PC-9 (cell line): Measurements from ENCODE around the gene AHDC1.

Experiments used
- EZH2 ChIP-seq: fragments of 200-600 bp; sonication (generic); IDR thresholded peaks from 2 replicates; pipeline ENCODE4 v1.8.0; 2017; ENCODE audit warnings: antibody characterized with exemption, low read depth
- TF ChIP-seq, protein P1 (sequence below): fragments of 200-600 bp; sonication (generic); conservative IDR thresholded peaks from 2 replicates; pipeline ENCODE4 v1.6.1; 2017; ENCODE audit warnings: mixed run types, antibody characterized with exemption, mild to moderate bottlenecking, moderate library complexity

- TF ChIP-seq, protein P1, sequence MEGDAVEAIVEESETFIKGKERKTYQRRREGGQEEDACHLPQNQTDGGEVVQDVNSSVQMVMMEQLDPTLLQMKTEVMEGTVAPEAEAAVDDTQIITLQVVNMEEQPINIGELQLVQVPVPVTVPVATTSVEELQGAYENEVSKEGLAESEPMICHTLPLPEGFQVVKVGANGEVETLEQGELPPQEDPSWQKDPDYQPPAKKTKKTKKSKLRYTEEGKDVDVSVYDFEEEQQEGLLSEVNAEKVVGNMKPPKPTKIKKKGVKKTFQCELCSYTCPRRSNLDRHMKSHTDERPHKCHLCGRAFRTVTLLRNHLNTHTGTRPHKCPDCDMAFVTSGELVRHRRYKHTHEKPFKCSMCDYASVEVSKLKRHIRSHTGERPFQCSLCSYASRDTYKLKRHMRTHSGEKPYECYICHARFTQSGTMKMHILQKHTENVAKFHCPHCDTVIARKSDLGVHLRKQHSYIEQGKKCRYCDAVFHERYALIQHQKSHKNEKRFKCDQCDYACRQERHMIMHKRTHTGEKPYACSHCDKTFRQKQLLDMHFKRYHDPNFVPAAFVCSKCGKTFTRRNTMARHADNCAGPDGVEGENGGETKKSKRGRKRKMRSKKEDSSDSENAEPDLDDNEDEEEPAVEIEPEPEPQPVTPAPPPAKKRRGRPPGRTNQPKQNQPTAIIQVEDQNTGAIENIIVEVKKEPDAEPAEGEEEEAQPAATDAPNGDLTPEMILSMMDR = no peak
- TF ChIP-seq EZH2 = no peak
Measured at GRCh38 chr1:27544834-27545233, 59.1 kb downstream of the AHDC1 start.
